ENCODE measurements around the gene POLE.

DNA sequence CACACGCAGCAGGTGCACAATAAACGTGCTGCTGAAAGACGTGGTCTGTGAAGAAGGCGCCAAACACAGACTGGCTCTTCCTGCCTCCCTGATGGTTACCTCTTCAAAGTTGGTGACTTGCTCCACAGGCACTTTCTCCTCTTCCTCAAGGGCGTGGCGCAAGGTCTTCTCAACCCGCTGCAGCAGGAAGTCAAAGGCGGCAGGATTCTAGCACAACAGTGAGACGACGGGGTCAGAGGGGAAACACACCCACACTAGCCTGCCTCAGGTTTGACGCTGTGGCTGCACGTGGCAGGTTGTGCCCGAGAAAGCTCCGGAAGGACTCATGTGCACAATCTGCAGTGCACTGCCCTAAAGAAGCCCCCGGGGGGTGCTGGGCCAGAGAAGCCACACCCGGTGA, 15.0 kb downstream of the POLE start:
- TF ChIP-seq TAF1 (IDR thresholded peaks at IDR 0.05; ENCODE audit: borderline replicate concordance, low read depth, low read length) (no peak), POLR2AphosphoS5 (IDR thresholded peaks at IDR 0.05; ENCODE audit: low read depth, low read length) (peak; percentile 33; the same call in 1 of the 2 replicates), POLR2A (IDR thresholded peaks at IDR 0.05; ENCODE audit: low read depth, low read length) (no peak)
